Measurements from ENCODE around the gene NUAK2. TPM values are rescaled to one million over a fixed set of nuclear protein-coding genes. Genes with fewer than 3 reads are reported as not detected.
"Not testable (repeated sequence)": the region's sequence is repeated elsewhere in the genome, so short reads cannot be mapped to it uniquely, and the experiment has no call there.

Gene NUAK2
- polyA plus RNA-seq (ENCODE audit: insufficient read length in 3 of 3): 10 to 100 TPM in 2 of 3 donors, 1 to 10 TPM in 1; 8.6 to 12.1 (median 11.1) TPM
- long read RNA-seq, donor 1: 0 reads
- long read RNA-seq, donor 2, partial matches to known transcripts: 0 of 1 reads
- long read RNA-seq, donor 2, other reads (novel, unspliced or antisense): 0 of 1 reads
- long read RNA-seq, donor 3, partial matches to known transcripts: 0 of 4 reads
- long read RNA-seq, donor 3, other reads (novel, unspliced or antisense): 0 of 4 reads
- long read RNA-seq, donor 4, partial matches to known transcripts: 0 of 1 reads
- long read RNA-seq, donor 4, other reads (novel, unspliced or antisense): 0 of 1 reads
- long read RNA-seq, donor 5, partial matches to known transcripts: 0 of 1 reads
- long read RNA-seq, donor 5, other reads (novel, unspliced or antisense): 0 of 1 reads
- long read RNA-seq, donor 6, partial matches to known transcripts: 0 of 2 reads
- long read RNA-seq, donor 6, other reads (novel, unspliced or antisense): 0 of 2 reads
- long read RNA-seq, donor 7, transcript NUAK2-201 (7 exons, 3,441 nt): major isoform, 5 of 5 reads
- long read RNA-seq, donor 7, partial matches to known transcripts: 0 of 5 reads
- long read RNA-seq, donor 7, other reads (novel, unspliced or antisense): 0 of 5 reads
- long read RNA-seq, donor 8: 0 reads
- long read RNA-seq, donor 9, partial matches to known transcripts: 0 of 4 reads
- long read RNA-seq, donor 9, other reads (novel, unspliced or antisense): 0 of 4 reads
- long read RNA-seq, donor 10: 0 reads
- long read RNA-seq, donor 11: 0 reads
- long read RNA-seq, donor 12, transcript NUAK2-201 (7 exons, 3,441 nt): major isoform, 5 of 5 reads
- long read RNA-seq, donor 12, partial matches to known transcripts: 0 of 5 reads
- long read RNA-seq, donor 12, other reads (novel, unspliced or antisense): 0 of 5 reads
- long read RNA-seq, donor 13, partial matches to known transcripts: 0 of 4 reads
- long read RNA-seq, donor 13, other reads (novel, unspliced or antisense): 0 of 4 reads
- long read RNA-seq, donor 14: 0 reads
- long read RNA-seq, donor 15, partial matches to known transcripts: 0 of 1 reads
- long read RNA-seq, donor 15, other reads (novel, unspliced or antisense): 0 of 1 reads
- long read RNA-seq, donor 16, partial matches to known transcripts: 0 of 3 reads
- long read RNA-seq, donor 16, other reads (novel, unspliced or antisense): 0 of 3 reads

DNA sequence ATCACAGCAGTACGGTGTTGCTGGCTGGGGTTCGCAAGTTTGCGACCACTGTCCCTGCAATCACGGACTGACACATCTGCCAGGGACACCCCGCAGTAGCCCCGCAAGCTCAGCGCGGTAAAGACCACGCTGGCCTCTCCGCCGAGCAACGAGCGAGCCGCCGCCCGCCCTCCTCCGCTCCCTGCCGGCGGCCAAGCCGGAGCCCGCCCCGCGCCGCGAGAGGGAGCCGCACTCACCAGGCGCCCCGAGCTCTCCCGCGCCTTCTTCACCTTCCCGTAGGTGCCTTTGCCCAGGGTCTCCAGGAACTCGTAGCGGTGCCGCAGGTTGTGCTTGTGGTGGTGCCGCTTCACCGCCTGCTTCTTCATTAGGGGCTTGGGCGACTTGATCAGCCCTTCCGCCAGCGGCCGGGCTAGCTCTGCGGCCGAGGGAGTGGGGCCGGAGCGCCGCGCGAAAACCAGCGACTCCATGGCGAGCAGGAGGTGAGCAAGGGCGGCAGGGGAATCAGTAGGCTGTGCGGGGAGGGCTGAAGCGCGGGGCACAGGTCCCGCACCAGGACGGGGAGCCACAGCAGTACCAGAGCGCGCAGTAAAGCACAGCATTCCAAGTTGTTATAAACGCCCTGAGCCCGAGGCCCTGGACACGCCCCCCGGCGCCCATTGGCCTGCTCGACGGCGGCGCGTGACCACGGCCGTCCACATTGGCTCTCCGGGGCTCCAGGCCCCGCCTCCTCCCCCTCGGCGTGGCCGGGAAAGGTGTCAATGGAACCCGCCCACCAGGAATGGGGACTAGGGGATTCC is at the start of gene NUAK2:
Gene NUAK2, minus strand, starts transcription at position 584 of the 797 bp plus-strand sequence. Its CDS starts 117 bp downstream, at position 467.
- peak; percentile 92 for DNase-seq

GRCh38 chr1:205370780-205371179 is 49.2 kb upstream of the NUAK2 start:
- no peak for DNase-seq

DNA sequence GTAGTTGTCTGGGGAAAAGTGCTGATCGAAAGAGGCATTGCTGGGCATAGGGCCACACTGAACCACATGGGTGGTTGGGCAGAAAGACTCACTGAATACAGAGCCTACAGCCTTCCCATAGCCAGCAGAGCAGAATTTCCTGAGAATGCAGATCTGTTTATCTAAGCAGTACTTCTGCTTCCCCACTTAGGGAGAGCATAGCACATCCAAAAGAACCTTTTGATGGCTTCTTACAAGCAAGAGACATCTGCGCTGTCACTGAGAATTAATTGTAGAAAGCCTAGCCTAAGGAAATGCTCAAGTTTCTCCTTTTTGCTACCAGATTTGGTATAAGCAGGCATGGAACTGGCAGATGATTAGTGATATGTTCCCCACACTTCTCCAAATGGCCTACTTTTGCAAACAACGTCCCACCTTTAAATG is 48.2 kb upstream of the NUAK2 start:
- DNase-seq: no peak

- no peak for DNase-seq
Observed at GRCh38 chr1:205368478-205368877, 46.9 kb upstream of the NUAK2 start.

DNA sequence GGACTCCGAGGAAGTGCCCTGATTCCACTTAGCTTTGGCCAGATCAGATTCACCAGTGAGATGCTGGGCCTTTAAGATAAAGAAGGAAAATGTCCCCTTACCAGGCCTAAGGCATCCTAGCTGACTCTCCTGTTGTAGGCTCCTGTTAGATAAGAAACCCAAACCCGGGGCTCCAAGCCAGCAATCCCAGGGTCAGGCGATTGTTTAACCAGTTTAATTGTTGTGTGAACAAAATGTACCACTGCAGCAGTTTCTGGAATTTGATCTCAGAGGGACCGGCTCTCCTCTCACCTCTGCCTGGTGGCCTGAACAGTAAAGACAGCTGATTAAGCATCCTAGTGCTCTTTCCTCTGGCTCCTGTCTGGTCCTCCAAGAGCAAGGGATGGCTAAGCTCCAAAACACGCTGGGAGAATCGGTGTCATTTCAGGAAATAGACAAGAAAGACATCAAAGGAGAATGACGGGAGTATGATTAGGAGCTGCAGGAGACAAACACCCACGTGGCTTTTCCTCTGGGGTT is 44.5 kb upstream of the NUAK2 start:
- no peak for DNase-seq

DNA sequence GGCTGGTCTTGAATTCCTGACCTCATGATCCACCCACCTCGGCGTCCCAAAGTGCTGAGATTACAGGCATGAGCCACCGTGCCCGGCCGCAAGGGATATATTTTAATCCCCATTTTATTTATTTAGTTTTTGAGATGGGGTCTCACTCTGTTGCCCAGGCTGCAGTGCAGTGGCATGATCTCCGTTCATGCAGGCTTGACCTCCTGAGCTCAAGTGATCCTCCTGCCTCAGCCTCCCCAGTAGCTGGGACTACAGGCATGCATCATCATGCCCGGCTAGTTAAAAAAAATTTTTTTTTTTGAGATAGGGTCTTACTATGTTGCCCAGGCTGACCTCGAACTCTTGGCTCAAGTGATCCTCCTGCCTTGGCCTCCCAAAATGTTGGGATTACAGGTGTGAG is 43.5 kb upstream of the NUAK2 start:
- DNase-seq: not testable (repeated sequence)

GRCh38 chr1:205360891-205361290 is 39.3 kb upstream of the NUAK2 start:
- no peak for DNase-seq

DNA sequence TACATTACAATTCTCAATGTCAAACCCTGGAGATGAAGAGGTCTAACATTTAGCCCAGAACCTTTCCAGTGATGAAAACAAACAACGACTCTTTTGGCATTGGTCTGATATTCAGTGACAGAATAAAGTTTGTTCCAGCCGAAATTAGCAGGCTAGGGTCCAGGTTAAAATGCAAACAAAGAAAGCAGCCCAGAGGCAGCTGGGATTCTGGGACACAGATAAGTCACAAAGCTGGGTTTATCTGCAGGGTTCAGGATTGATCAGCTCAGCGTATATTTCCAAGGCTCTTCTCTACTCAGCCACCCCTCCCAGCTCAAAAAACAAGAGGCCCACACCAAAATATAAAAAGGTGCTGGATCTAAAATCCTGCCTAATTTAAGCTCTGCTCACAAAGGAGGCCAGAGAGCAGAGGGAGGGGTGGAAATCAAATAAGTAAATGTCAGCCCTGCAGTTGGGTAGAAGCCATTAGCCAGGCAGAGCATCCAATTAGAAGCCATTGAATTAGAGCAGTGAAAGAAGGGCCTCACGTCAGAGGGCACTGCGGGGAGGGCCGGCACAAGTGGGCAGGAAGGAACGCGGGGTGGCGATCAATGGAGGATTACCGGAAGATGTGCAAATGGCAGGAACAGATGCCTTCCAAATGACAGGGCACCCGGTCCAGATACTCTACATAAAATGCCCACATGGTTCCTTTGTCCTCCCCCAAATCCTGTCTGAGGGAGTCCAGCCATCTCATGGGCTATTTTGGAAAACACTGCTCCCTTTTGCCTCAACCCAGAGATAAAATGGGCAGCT is 38.4 kb upstream of the NUAK2 start:
- no peak for DNase-seq

GRCh38 chr1:205358579-205358978 is 37.0 kb upstream of the NUAK2 start:
- no peak for DNase-seq

GRCh38 chr1:205357567-205357966 is 36.0 kb upstream of the NUAK2 start:
- DNase-seq: no peak

GRCh38 chr1:205356440-205357139 is 35.0 kb upstream of the NUAK2 start, which contains the start of gene KLHDC8A:
KLHDC8A (minus strand) TSS chr1:205356922; CDS start chr1:205343604, 13,318 bp downstream.
- peak; percentile 84 for DNase-seq

DNA sequence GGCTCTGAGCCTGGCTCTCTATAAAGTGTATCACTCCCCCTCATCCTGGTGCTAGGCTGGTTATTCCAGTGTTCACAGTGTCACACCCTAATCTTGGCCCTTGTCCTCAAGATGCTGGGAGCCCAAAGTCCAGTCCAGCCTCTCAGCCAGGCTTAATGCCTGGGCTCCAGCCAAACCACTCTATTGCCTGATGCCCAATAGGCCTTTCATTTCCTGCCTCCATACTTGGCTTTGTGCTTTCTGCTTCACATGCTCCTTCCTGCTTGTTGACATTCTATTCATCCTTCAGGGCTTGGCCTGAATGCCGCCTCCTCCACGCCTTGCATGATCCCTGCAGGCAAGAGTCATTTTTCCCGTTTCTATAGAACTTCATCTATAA is 33.5 kb upstream of the NUAK2 start:
- DNase-seq: no peak

- DNase-seq: peak; percentile 51
Observed at GRCh38 chr1:205354259-205355074, 32.9 kb upstream of the NUAK2 start.

GRCh38 chr1:205353612-205354011 is 32.1 kb upstream of the NUAK2 start:
- no peak for DNase-seq

GRCh38 chr1:205353191-205353590 is 31.6 kb upstream of the NUAK2 start:
- DNase-seq: no peak

GRCh38 chr1:205351984-205352713 is 30.6 kb upstream of the NUAK2 start:
- DNase-seq: no peak

DNA sequence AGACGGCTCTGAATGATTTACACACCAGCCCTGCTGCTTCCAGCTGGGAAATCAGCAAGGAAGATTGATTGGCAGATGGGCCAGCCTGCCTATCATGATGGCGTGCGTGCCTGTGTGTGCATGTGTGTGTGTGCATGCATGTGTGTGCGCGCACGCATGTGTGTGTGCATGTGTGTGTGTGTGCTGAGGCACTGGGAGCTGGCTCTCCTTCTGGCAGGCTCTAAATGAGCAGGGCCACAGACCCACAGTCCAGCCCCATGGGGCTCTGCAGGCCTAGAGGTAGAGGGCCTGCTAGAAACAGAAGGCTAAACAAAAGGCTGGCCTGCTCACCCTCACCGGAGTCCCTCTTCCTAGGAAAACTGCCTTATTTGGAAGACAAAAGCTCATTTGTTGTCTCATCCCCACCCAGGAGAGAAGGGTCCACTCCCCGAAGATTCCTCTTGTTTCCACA is 29.2 kb upstream of the NUAK2 start:
- DNase-seq: no peak

GRCh38 chr1:205350124-205350523 is 28.6 kb upstream of the NUAK2 start:
- DNase-seq: no peak
